IMR-90 (cell line): Measurements from ENCODE around the gene COL9A3. TPM values are rescaled to one million over a fixed set of nuclear protein-coding genes. Genes with fewer than 3 reads are reported as not detected.

Experiments
- ATAC-seq: fragments of 200-7000 bp; cut with Tn5 transposase; 2 replicates; pipeline ENCODE4 v1.9.1; 2020; ENCODE audit warnings: low read depth, mild to moderate bottlenecking, moderate library complexity
- BruUV-seq: library from RNA; stranded (reverse); fragments of 400-500 nt; replicated peaks from 2 replicates; lab custom pipeline; 2021; lab: Mats Ljungman, UMichigan
- CTCF ChIA-PET: fragments of 300-600 bp; formaldehyde crosslinking; extraction: SDS; loops from one replicate; lab custom pipeline; 2021; ENCODE audit warnings: antibody characterized with exemption; lab: Yijun Ruan, JAX
- POLR2A ChIA-PET: fragments of 300-600 bp; sonication (Branson Sonifier 250); formaldehyde crosslinking; loops from one replicate; lab custom pipeline; 2022; ENCODE audit warnings: antibody characterized with exemption; ENCODE audit not compliant: unreplicated experiment; lab: Charles Lee
- DNase-seq: peaks from one replicate; pipeline ENCODE4 v3.0.0; 2013
- H2AFZ ChIP-seq: replicated peaks from 2 replicates; pipeline ENCODE3; 2013; ENCODE audit warnings: low read length, mild to moderate bottlenecking; ENCODE audit not compliant: poor library complexity
- H2AK5ac ChIP-seq: 2 replicates; pipeline ENCODE4 v1.6.1; 2013; ENCODE audit warnings: low read depth, low read length, inconsistent platforms
- H2AK9ac ChIP-seq: replicated peaks from 2 replicates; pipeline ENCODE3; 2013; ENCODE audit warnings: mild to moderate bottlenecking, low read depth, low read length, moderate library complexity; ENCODE audit not compliant: poor library complexity
- H2BK120ac ChIP-seq: 2 replicates; pipeline ENCODE4 v1.6.1; 2013; ENCODE audit warnings: low read depth, low read length, inconsistent platforms
- H2BK15ac ChIP-seq: 3 replicates; pipeline ENCODE4 v1.6.1; 2013; ENCODE audit warnings: low read depth, low read length, inconsistent platforms
- H2BK20ac ChIP-seq: 2 replicates; pipeline ENCODE4 v1.6.1; 2013; ENCODE audit warnings: low read depth, mild to moderate bottlenecking, inconsistent platforms, low read length, moderate library complexity
- H2BK5ac ChIP-seq: 2 replicates; pipeline ENCODE4 v1.6.1; 2013; ENCODE audit warnings: mild to moderate bottlenecking, low read depth, low read length, inconsistent platforms; ENCODE audit not compliant: poor library complexity, severe bottlenecking
- H3K14ac ChIP-seq: replicated peaks from 2 replicates; pipeline ENCODE4 v1.6.1; 2013; ENCODE audit warnings: low read depth, low read length, inconsistent platforms
- H3K18ac ChIP-seq: 2 replicates; pipeline ENCODE4 v1.6.1; 2013; ENCODE audit warnings: low read depth, low read length, control low read depth
- H3K23ac ChIP-seq: 2 replicates; pipeline ENCODE4 v1.6.1; 2013; ENCODE audit warnings: low read depth, low read length, inconsistent platforms
- H3K27ac ChIP-seq: 2 replicates; pipeline ENCODE4 v1.5.1; 2013; ENCODE audit warnings: mild to moderate bottlenecking, control low read depth, low read length; ENCODE audit not compliant: insufficient read depth
- H3K27me3 ChIP-seq: 2 replicates; pipeline ENCODE4 v1.6.1; 2013; ENCODE audit warnings: low read length; ENCODE audit not compliant: control insufficient read depth, insufficient read depth
- H3K36me3 ChIP-seq: 2 replicates; pipeline ENCODE4 v1.6.1; 2013; ENCODE audit warnings: low read length, mixed read lengths; ENCODE audit not compliant: control insufficient read depth, insufficient read depth
- H3K4ac ChIP-seq: 2 replicates; pipeline ENCODE4 v1.6.1; 2013; ENCODE audit warnings: low read depth, low read length, inconsistent platforms
- H3K4me1 ChIP-seq: 2 replicates; pipeline ENCODE4 v1.6.1; 2013; ENCODE audit warnings: low read length, mixed read lengths; ENCODE audit not compliant: control insufficient read depth, insufficient read depth
- H3K4me2 ChIP-seq: 2 replicates; pipeline ENCODE4 v1.6.1; 2013; ENCODE audit warnings: low read depth, mild to moderate bottlenecking, control low read depth, low read length, moderate library complexity
- H3K4me3 ChIP-seq: 2 replicates; pipeline ENCODE4 v1.5.1; 2013; ENCODE audit warnings: low read depth, mild to moderate bottlenecking, control low read depth, low read length, moderate library complexity; ENCODE audit not compliant: insufficient read depth
- H3K56ac ChIP-seq: 2 replicates; pipeline ENCODE4 v1.6.1; 2013; ENCODE audit warnings: low read length, inconsistent platforms; ENCODE audit not compliant: insufficient read depth; ENCODE audit errors: extremely low read depth
- H3K79me1 ChIP-seq, 2 experiments: 2 replicates each; pipeline ENCODE4 v1.6.1; 2013; ENCODE audit warnings: low read length in 2 of 2, inconsistent platforms in 1 of 2, low read depth in 1 of 2
- H3K9ac ChIP-seq: 2 replicates; pipeline ENCODE4 v1.6.1; 2013; ENCODE audit warnings: low read depth, low read length, control low read depth
- H3K9me1 ChIP-seq: 2 replicates; pipeline ENCODE4 v1.6.1; 2013; ENCODE audit warnings: low read length, inconsistent platforms; ENCODE audit not compliant: insufficient read depth
- H3K9me3 ChIP-seq: 2 replicates; pipeline ENCODE4 v1.6.1; 2013; ENCODE audit warnings: low read length; ENCODE audit not compliant: control insufficient read depth, insufficient read depth
- H4K20me1 ChIP-seq: 2 replicates; pipeline ENCODE4 v1.6.1; 2013; ENCODE audit warnings: low read length, inconsistent platforms; ENCODE audit not compliant: insufficient read depth
- H4K5ac ChIP-seq: 2 replicates; pipeline ENCODE4 v1.6.1; 2013; ENCODE audit warnings: mild to moderate bottlenecking, low read depth, low read length, control low read depth
- H4K8ac ChIP-seq, 2 experiments: 2 replicates each; pipeline ENCODE4 v1.6.1; 2013; ENCODE audit warnings: low read depth in 2 of 2, low read length in 2 of 2, control low read depth in 1 of 2, inconsistent platforms in 1 of 2
- H4K91ac ChIP-seq: 2 replicates; pipeline ENCODE4 v1.6.1; 2013; ENCODE audit warnings: low read depth, low read length, inconsistent platforms; ENCODE audit not compliant: insufficient read depth
- CEBPB ChIP-seq: IDR thresholded peaks from 2 replicates; pipeline ENCODE4 v1.6.1; 2012; ENCODE audit warnings: low read depth, low read length, improper control_type of control experiment
- RCOR1 ChIP-seq: IDR thresholded peaks from 2 replicates; pipeline ENCODE4 v1.6.1; 2012; ENCODE audit warnings: mild to moderate bottlenecking, low read length, improper control_type of control experiment; ENCODE audit not compliant: insufficient replicate concordance
- SMC3 ChIP-seq: fragments of 150-350 bp; IDR thresholded peaks from 2 replicates; pipeline ENCODE4 v1.6.1; 2016; ENCODE audit warnings: low read depth, mild to moderate bottlenecking, antibody characterized with exemption, low read length, moderate library complexity
- WGBS, 2 experiments: methylation state at CpG; one replicate each; pipeline versions ENCODE4 v1.1.5 to v1.1.7; 2013; ENCODE audit warnings: missing lambda C conversion rate in 2 of 2; ENCODE audit not compliant: insufficient read length in 1 of 2; ENCODE audit errors: extremely low coverage in 2 of 2; 5-methylcytosine and 5-hydroxymethylcytosine counted together
- dilution Hi-C: fragments of 300-500 bp; cut with HindIII; formaldehyde crosslinking; loops from one replicate; pipeline ENCODE4 v1.14.3; 2018; ENCODE audit warnings: low sequenced_read_pairs; ENCODE audit not compliant: unreplicated experiment
- in situ Hi-C: fragments of 300-500 bp; cut with MboI; formaldehyde crosslinking; loops from 3 replicates; pipeline ENCODE4 v1.14.3; 2019; ENCODE audit warnings: low sequenced_read_pairs, inconsistent platforms, mixed read lengths
- intact Hi-C: fragments of 100-400 bp; cut with micrococcal nuclease; formaldehyde crosslinking; loops from 2 replicates; pipeline ENCODE4 v1.10.0; 2022
- polyA plus RNA-seq, 3 experiments: library from polyadenylated mRNA; depleted of rRNA; stranded (reverse); fragments of >200 nt; gene quantifications; 2 replicates each; pipeline ENCODE4 v1.2.3, GENCODE V29; 2012; ENCODE audit warnings: low replicate concordance in 1 of 3
- total RNA-seq: library from RNA; depleted of rRNA; stranded (reverse); fragments of >200 nt; gene quantifications from 2 replicates; pipeline ENCODE4 v1.2.3, GENCODE V29; 2012

Gene COL9A3
- total and polyA plus RNA-seq, 2 of the 4 experiments (the other 2 are of a cell fraction) = 0.36 to 1.4 TPM

- no peak overlapping the region for H4K91ac ChIP-seq
- H3K4me1 ChIP-seq = peaks cover 7% of the 10 kb centered on the region; the same call in 1 of the 2 replicates
- no peak overlapping the region for H3K14ac ChIP-seq
- no peak overlapping the region for H3K23ac ChIP-seq
- H3K9me3 ChIP-seq = no peaks in the 10 kb centered on the region
- H2AFZ ChIP-seq = no peak overlapping the region
- H2BK15ac ChIP-seq = no peak overlapping the region
- H3K79me1 ChIP-seq = no peaks in the 10 kb centered on the region
- H3K27ac ChIP-seq = no peak overlapping the region
- H3K36me3 ChIP-seq = peaks cover 14% of the 10 kb centered on the region
- no peaks in the 10 kb centered on the region for H4K20me1 ChIP-seq
- dilution Hi-C loops (no loop called here), intact Hi-C loops (no loop called here), in situ Hi-C loops (no loop called here)
- POLR2A ChIA-PET = no interaction called here
- no peak overlapping the region for H2BK20ac ChIP-seq
- H3K27me3 ChIP-seq = no peaks in the 10 kb centered on the region
- no peaks in the 10 kb centered on the region; the same call in 1 of the 2 replicates for H3K9me1 ChIP-seq
- no peak overlapping the region for H4K8ac ChIP-seq
- CTCF ChIA-PET = no interaction called here
- 92% methylated on average over 9 of the region's 37 CpGs; no CpG with 5 or more reads in 1 of the 2 experiments for WGBS, 2 experiments
- DNase-seq (no peak), ATAC-seq (no peak)
- no peak overlapping the region for H3K4me2 ChIP-seq
- BruUV-seq = no TSS peak
- TF ChIP-seq SMC3 (no peak), CEBPB (no peak), RCOR1 (no peak)
- no peak overlapping the region for H3K18ac ChIP-seq
- H4K5ac ChIP-seq = no peak overlapping the region
- no peak overlapping the region for H2AK5ac ChIP-seq
- no peak overlapping the region for H2AK9ac ChIP-seq
- H3K9ac ChIP-seq = no peak overlapping the region
- no peak overlapping the region for H2BK5ac ChIP-seq
- no peak overlapping the region for H3K56ac ChIP-seq
- no peak overlapping the region for H2BK120ac ChIP-seq
- H3K4me3 ChIP-seq = no peak overlapping the region
- H3K4ac ChIP-seq = no peak overlapping the region
Observed at GRCh38 chr20:62880147-62880934, 63.5 kb downstream of the COL9A3 start.
